SK-N-SH treated with all-trans-retinoic acid at 6 μM for 48 hours (cell line): Measurements from ENCODE around the gene MC5R.

Experiments used
- BACH2 ChIP-seq: fragments of 250-450 bp; sonication (Bioruptor Pico); IDR thresholded peaks from 2 replicates; pipeline ENCODE4 v1.9.0; 2021; ENCODE audit warnings: mild to moderate bottlenecking, borderline replicate concordance
- ISL1 ChIP-seq: fragments of 250-450 bp; sonication (Bioruptor Pico); IDR thresholded peaks from 2 replicates; pipeline ENCODE4 v2.1.2; 2022; ENCODE audit warnings: mild to moderate bottlenecking, moderate library complexity
- PPARA ChIP-seq: fragments of 250-450 bp; sonication (Bioruptor Pico); IDR thresholded peaks from 2 replicates; pipeline ENCODE4 v1.5.0; 2020; ENCODE audit warnings: mild to moderate bottlenecking, borderline replicate concordance
- SNAI2 ChIP-seq: fragments of 250-450 bp; sonication (Bioruptor Pico); IDR thresholded peaks from 2 replicates; pipeline ENCODE4 v1.5.0; 2020; ENCODE audit warnings: mild to moderate bottlenecking, moderate library complexity
- ZFP3 ChIP-seq: fragments of 250-450 bp; sonication (Bioruptor Pico); IDR thresholded peaks from 2 replicates; pipeline ENCODE4 v1.5.0; 2020; ENCODE audit warnings: mild to moderate bottlenecking, moderate library complexity
- ZNF8 ChIP-seq: fragments of 450-650 bp; formaldehyde crosslinking; IDR thresholded peaks from 2 replicates; pipeline ENCODE4 v1.5.0; 2020; ENCODE audit warnings: mild to moderate bottlenecking, moderate library complexity
- TF ChIP-seq, protein P1 (sequence below): fragments of 250-450 bp; sonication (Bioruptor Pico); IDR thresholded peaks from 2 replicates; pipeline ENCODE4 v1.5.1; 2020; ENCODE audit warnings: low read depth, mild to moderate bottlenecking, moderate library complexity

- TF ChIP-seq SNAI2 (CRISPR knock-in tag), result no peak
- no peak for TF ChIP-seq ISL1 (CRISPR knock-in tag)
- no peak for TF ChIP-seq ZFP3
- TF ChIP-seq BACH2 (CRISPR knock-in tag), result no peak
- TF ChIP-seq ZNF8 (CRISPR knock-in tag), result no peak
- TF ChIP-seq, protein P1, sequence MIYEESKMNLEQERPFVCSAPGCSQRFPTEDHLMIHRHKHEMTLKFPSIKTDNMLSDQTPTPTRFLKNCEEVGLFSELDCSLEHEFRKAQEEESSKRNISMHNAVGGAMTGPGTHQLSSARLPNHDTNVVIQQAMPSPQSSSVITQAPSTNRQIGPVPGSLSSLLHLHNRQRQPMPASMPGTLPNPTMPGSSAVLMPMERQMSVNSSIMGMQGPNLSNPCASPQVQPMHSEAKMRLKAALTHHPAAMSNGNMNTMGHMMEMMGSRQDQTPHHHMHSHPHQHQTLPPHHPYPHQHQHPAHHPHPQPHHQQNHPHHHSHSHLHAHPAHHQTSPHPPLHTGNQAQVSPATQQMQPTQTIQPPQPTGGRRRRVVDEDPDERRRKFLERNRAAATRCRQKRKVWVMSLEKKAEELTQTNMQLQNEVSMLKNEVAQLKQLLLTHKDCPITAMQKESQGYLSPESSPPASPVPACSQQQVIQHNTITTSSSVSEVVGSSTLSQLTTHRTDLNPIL (CRISPR knock-in tag), result no peak
- no peak for TF ChIP-seq PPARA
These were observed 48.4 kb downstream of the MC5R start for GRCh38 chr18:13872373-13872772.
